ENCODE results near the gene LIAS.
"Not testable (repeated sequence)": the region's sequence is repeated elsewhere in the genome, so short reads cannot be mapped to it uniquely, and the experiment has no call there.

The LIAS gene

DNA sequence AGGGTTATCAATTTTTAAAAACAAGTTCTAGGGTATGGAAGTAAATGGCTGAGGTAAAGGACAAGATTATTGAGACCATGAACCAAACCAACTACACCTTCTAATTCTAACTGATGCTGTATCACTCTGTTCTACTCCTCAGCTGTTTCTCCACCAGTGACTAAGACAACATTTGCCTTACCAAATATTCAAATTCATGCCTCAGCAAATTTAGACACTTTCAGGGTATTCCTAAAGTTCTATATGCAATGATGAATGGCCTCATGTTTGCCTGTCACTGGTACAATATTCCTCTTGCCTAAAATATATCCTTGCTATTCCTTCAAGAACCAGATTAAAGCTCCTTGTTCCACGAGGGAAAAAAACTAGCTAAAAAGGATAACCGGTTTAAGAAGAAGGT, 5.1 kb upstream of the LIAS start:
- no peak for DNase-seq

DNA sequence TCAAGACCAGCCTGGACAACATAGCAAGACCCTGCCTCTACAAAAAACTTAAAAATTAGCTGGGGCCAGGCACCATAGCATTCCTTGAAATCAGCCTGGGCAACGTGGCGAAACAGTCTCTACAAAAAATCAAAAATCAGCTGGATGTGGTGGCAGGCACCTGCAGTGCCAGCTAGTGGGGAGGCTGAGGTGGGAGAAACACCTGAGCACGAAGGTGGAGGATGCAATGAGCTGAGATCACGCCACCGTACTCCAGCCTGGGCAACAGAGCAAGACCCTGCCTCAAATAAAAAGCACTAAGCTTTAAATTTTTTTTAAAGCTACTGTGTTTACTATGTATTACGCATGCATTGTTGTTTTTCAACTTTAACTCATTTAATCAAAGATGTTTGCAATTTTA, 3.4 kb upstream of the LIAS start:
- DNase-seq: no peak

DNA sequence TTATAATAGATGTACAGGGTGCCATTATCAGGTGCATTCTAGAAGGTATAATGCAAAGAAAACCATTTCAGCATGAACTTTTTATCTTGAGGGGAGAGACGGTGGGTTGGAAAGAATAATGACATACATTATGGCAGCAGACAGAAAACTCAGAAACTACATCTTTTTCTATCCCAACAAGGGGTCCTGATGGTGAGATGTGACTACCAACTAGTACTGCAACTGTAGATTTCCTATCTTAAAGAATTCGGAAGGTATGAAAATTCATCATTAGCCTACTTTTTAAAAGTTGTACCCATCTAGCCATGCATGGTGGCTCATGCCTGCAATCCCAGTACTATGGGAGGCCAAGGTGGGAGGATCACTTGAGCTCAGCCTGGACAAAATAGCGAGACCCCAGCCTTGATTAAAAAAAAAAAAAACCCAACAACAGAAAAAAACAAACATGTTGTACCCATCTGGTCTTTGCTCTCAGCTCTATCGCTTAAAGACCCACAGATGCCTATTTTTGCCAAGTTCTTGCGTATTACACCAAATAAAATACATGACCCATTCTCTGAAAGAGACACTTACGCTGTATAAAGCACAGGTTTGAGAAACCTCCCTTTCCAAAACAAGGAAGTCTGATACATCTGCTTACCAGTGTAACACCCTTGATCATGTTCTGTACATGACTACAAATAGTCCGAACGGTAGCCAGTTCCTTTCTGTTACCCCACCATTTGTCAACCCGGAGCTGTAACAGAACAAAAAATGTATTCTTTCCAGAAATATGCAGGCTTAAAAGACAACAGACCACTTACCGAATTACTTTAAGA, 1.7 kb upstream of the LIAS start:
- DNase-seq: no peak

DNA sequence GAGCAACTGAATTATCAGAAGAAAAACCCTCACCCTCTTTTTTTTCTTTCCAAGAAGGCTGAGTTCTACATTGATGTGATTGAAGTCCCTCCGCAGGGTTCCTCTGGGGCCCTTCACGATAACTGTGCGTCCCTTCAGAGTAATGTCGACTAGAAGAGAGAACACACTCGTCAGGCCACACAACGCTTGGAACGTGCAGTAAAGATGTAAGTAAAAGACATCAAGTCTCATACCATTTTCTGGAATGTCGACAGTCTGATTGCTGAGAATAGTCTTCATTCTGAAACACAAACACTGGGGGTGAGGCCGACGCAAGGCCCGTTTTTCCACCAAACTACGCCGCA, 723 bp upstream of the LIAS start:
- not testable (repeated sequence) for DNase-seq

DNA sequence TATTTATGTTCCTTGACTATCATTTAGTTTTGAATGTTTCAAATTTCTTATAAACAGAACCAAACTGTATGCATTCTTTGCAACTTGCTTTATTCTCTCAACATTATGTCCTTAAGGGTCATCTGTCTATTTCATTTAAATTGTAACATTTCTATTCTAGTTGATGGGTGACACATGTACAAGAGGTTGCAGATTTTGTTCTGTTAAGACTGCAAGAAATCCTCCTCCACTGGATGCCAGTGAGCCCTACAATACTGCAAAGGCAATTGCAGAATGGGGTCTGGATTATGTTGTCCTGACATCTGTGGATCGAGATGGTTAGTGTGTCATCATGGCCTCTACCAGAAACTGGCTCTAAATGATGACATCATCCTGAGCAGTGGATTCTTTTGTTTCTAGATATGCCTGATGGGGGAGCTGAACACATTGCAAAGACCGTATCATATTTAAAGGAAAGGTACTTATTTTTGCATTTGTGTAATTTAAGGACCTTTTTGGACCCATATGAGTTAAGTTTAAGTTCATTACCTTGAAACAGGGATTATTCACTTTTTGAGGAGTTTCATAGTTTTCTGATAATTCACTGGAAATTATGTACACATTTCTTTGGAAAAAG, 6.1 kb downstream of the LIAS start:
- peak; percentile 0 to 5 for DNase-seq

DNA sequence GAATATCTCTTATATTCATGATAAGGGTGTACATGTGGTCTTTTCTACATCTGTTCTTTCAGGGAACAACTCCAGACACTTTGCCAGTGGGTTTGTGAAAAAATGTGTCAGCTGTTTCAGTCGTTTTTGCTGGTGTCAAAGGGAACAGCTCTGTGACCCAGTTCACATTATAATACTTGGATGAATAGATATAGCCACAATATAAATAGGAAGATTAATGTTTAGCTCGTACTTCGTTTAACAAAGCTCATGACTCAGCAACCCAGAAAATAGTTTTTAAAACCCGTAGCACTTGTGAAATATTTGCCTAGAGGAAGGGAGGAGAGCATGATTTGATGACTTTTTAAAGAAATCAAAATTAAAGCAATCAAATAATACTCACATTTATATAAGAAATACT, 7.9 kb downstream of the LIAS start:
- no peak for DNase-seq

DNA sequence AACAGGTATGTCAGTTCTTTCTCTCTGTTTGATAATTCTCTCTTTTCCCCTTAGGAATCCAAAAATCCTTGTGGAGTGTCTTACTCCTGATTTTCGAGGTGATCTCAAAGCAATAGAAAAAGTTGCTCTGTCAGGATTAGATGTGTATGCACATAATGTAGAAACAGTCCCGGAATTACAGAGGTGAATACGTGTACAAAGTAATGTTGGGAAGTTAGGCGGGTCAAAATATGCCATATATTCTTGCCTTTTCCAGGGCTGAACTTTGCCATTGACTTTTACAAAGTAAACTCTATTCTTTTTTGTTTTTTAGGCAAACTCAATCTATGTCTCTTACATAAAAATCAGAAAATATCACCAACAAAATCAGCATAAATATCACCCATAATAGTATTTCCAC, 8.6 kb downstream of the LIAS start:
- DNase-seq: no peak

DNA sequence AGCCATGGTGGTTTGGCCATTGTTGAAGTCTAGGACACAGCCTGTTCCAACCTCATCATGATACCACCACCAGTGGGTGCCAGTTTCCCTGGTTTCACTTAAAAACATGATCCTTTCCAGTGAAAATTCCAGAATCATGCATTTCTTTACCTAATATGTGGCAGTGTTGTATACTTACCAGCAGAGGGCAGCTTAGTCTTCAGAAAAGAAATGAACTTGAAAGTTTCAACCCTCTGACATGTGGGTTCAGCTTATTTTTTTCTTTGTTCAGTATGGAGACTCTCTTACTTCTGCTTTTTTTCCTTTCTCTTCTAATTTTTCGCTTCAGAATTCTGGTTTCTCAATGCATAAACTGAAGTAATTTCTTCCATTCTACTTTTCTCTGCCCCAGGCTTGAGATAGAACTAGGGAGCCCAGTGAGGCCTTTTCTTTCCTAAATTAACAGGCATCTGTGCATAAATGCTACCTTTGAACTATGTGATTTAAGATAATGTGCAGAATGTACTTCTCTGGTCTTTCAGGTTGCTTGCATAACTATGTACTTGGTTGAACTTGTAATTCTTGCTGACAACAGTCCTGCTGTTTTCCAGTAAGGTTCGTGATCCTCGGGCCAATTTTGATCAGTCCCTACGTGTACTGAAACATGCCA, 10.7 kb downstream of the LIAS start:
- peak; percentile 57 to 82 for DNase-seq

DNA sequence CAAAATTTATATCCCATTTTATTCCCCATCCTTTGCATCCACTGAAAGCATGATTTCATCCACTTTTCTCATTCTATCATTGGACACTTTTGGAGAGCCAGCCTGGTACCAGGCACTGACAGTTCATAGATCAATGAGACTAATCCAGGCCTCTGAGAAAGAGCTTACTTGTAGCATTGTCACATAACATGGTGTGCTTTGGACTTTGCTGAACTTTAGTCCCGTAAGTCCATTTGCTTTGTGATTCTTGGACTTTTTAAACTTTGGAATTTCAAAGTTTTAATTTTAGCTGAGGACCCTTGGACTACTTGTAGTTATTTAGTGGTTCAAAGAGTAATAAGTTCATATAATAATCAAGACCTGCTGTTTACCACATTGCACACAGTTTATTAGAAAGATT, 11.5 kb downstream of the LIAS start:
- no peak for DNase-seq

DNA sequence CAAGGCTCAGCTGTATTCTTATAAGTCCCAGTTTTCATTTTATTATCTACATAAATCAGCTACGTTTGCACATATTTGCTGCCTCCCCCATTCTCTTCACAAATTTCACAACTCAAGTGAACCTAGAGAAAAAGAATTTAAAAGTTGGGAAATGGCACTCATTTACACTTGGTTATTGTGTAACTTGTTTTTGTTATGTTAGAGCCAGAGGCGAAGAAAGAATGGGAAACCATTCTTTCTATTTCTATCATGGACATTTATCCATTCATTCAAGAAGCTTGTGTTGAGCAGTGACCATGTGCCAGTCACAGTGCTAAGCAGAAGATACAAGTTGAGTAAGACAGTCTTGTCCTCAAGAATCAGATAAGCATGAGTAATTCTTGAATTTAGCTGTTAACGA, 13.5 kb downstream of the LIAS start:
- no peak for DNase-seq

DNA sequence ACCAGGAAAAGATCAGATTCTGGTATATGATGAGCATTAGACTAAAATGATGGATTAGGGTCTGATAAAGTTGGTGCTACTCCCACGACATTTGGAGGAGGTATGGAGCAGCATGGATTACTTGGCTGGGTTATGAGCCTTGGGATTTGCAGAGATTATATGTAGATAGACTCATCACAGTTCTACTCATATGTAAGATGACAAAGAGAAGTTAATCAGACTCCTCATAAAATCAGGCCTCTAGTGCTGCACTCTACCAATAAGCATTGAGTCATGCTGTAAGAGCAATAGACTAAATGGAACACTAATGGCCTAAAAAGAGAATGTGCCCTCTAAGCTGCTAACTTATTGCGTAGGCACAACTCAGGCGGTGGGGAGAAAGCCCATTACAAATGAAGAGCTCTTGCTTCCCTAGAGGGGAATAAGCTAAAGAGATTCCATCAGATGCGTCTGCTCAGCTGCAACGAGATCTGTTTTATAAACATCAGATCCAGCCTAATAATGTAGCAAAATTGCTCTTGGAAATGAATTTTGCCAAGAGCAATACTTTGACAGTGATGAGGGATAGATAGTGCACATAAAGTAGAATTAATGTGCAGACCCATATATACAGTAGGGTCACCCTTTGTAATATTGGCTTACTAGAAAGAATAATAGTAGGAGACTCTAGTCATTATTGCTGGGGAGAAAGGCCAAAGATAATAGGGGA, 17.5 kb downstream of the LIAS start:
- no peak for DNase-seq

DNA sequence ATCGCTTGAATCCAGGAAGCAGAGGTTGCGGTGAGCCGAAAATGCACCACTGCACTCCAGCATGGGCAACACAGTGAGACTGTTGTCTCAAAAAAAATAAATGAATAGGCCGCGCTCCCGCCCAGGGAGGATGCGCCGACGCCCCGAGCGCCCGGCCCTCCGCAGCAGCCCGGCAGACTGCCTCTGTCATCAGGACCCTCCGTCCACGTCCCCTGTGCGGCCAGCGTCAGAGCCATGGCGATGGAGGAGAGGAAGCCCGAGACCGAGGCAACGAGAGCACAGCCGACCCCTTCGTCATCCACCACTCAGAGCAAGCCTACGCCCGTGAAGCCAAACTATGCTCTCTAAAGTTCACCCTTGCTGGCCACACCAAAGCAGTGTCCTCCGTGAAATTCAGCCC, 21.4 kb downstream of the LIAS start:
- DNase-seq: no peak

DNA sequence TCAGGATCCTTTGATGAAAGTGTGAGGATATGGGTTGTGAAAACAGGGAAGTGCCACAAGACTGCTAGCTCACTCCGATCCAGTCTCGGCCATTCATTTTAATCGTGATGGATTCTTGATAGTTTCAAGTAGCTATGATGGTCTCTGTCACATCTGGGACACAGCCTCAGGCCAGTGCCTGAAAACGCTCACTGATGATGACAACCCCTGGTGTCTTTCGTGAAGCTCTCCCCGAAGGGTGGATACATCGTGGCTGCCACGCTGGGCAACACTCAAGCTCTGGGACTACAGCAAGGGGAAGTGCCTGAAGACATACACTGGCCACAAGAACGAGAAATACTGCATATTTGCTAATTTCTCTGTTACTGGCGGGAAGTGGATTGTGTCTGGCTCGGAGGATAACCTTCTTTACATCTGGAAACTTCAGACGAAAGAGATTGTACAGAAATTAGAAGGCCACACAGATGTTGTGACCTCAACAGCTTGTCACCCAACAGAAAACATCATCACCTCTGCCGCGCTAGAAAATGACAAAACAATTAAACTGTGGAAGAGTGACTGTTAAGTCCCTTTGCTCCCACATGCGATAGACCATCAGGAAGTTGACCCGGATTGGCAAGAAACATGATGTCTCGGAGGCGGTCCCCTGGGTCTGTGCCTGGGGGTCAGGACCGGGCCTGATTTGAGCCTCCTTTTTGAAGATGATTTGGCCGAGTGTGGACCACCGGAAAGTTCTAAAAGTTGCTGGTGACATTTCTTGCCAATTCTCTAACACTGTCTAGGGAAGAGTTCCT, 22.2 kb downstream of the LIAS start:
- DNase-seq: no peak

DNA sequence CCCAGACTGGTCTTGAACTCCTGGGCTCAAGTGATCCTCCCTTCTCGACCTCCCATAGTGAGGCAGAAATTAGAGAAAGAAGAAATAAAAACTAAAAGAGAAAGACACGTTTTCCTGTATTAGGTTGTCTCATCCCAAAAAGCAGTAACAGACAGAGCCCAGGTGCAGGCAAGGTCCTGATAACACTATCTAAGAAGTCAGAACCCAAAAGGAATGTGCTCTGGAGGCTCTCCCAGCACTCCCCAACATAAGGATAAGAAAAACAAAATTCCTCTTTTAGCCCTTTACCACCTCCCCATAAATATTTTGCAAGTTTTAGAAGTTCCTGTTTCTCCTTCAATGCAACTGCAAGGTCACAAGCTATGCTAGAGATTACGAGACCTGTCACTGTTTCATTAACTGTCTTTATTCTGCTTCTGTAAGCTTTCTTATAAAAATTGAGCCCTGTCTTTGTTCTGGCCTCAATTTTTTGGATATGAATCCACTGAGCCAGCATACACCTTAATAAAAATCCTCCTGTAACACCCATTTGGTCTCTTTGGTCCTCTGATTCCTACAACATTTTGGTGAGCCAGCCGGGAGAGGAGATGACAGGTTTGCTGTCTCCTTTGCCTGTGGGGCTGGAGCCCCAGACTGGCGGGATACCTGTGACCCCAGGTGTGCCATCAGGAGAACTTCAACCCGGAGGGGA, 25.9 kb downstream of the LIAS start:
- no peak for DNase-seq

DNA sequence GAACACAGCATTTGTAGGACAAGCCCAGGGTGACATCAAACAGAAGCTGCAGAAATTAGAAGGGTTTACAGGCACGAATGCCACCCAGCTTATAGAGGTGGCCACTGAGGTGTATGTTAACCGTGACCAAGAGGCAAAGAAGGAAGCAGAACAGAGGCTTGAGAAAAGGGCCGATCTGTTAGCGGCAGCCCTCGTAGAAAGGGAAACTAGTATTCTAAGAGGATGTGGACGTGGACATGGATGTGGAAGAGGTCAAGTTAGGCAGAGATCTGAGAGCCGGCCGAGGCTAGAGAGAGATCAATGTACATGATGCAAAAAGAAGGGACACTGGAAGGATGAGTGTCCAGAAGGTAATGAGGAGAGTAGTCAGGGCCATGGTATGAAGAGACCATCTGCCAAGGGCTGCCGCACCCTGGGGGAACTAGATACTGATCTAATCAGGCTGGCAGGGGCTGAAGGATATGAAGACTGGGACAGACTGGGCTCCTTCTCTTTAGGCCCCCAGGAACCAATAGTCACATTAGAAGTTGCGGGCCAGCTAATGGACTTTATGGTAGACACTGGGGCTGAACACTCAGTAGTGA, 27.5 kb downstream of the LIAS start:
- DNase-seq: no peak

DNA sequence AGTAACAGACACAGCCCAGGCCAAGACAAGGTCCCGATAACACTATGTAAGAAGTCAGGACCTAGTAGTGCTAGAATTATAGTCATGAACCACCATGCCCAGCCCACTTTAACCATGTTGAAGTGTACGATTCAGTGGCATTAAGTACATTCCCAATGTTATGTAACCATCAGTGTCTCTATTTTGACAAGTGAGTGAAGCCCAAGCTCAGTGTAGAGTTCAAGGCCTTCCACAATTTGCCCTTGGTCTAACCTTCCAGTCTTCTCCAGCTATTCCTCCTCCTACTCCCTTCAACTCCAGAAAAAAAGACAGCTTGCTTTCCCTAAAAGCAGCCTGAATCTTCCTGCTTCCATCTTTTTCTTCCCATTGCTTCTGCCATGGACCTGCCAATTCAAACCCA, 31.5 kb downstream of the LIAS start:
- no peak for DNase-seq

DNA sequence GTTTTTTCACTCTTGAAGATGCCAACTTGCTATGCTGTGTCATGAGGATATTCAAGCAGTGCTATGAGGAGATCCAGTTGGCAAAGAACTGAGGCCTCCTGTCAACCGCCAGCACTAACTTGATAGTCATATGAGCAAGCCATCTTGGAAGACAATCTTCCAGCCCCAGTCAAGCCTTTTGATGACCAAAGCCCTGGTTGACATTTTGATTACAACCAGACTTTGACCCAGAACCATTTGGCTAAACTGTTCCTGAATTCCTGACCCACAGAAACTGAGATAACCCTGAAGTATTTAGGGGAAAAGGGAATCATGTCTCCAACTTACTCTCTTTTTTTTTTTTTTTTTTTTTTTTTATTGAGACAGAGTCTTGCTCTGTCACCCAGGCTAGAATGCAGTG, 35.5 kb downstream of the LIAS start:
- DNase-seq: no peak

DNA sequence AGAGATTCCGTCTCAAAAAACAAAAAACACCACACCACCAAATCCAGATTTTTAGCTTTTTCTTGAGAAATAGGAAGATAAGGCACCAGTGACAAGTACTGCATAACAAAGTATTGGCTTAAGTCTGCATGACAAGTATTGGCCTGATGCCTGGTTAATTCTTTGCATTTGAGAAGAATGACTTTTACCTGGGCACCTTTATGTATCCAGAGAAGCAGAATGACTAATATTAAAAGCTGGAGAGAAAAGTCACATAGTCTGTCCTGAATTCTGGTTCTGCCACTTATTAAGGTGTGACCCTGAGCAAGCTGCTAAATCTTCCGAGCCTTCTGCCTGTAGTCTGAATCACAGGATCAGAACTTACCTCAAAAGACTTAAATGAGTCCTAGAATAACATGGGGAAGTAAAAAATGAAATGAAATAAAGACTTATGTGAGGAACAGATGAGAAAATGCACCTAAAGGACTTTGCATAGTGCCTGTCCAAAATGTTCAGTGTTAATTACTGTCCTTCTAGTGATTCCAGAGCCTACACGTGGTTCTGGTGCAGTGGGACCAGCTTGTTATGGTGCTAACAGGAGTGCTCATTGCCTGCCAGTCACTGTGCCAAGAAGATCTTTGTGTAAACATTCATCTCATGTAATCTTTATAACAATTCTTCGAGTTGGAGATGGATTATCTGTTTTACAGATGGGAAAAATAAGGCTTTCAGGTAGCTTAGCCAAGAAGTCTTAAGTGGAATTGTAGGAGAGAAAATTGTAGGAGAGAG, 36.8 kb downstream of the LIAS start:
- no peak for DNase-seq

DNA sequence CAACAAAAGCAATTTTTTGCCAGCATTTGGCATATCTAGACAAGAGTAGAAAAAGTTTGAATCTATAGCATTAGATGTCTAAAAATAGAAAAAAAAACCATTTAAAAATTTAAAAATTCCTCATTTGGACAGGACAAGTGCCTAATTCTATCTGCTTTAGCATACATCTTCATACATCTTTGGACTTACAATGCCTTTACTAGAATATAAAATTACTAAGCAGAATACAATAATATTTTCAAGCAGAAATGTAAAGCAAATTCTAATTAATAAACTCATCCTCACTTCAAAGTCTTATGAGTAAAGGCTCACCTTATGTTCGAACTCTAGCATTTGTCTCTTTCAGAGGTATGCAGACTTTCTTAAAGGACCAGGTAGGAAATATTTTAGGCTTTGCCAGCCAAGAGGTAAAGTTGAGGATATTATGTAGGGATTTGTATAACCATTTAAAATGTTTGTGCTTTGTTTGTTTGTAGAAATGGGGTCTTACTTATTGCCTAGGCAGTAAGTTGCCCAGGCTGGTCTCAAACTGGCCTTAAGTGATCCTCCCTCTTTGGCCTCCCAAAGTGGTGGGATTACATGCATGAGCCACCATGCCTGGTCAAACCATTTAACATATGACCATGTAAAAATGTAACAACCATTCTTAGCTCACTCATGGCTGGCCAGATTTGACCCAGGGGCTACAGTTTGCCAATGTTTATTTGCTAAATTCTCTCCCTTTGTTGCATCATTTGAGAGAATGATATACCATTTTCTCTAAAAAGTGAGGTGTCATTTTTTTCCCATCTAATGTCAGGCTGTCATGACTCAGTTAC, 39.3 kb downstream of the LIAS start:
- DNase-seq: no peak

DNA sequence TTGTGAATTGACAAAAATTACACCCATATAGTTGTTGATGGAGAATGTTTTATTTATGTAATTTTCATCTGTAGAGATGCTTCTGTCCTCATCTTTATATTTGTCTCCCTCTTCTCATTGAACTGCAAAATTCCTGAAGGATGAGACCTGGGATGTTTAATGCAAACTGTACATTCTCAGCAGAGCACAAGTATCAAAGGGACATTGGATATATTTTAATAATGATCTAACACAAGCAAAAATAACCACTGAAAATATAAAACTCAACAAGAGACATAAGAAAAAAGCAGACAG, 39.8 kb downstream of the LIAS start:
- DNase-seq: no peak
